HCT116 (cell line): ENCODE results near the gene AGBL1. TPM values are rescaled to one million over a fixed set of nuclear protein-coding genes. Genes with fewer than 3 reads are reported as not detected.

ENCODE experiments used
- ATAC-seq: fragments of 200-7000 bp; cut with Tn5 transposase; 2 replicates; pipeline ENCODE4 v1.9.1; 2020; ENCODE audit warnings: mild to moderate bottlenecking, moderate library complexity
- BruUV-seq: library from RNA; stranded (reverse); fragments of 400-500 nt; replicated peaks from 2 replicates; lab custom pipeline; 2021; lab: Mats Ljungman, UMichigan
- CTCF ChIA-PET: fragments of 300-600 bp; sonication (Branson Sonifier 250); formaldehyde crosslinking; loops from one replicate; lab custom pipeline; 2021; ENCODE audit warnings: antibody characterized with exemption; lab: Charles Lee
- POLR2A ChIA-PET: fragments of 300-600, 350-600 bp; sonication (Branson Sonifier 250); formaldehyde crosslinking; loops from one replicate; lab custom pipeline; 2021; ENCODE audit warnings: antibody characterized with exemption; lab: Charles Lee
- RAD21 ChIA-PET, 2 experiments: fragments of 300-600 bp; sonication (Branson Sonifier 250); formaldehyde crosslinking; loops; one replicate each; lab custom pipeline; 2023; ENCODE audit warnings: low total read pairs in 2 of 2; ENCODE audit not compliant: uncharacterized antibody in 2 of 2, unreplicated experiment in 2 of 2, low non-redundant PET in 1 of 2; lab: Charles Lee
- DNase-seq: peaks from one replicate; pipeline ENCODE4 v3.0.0-alpha.2; 2010; ENCODE audit warnings: low read depth, low spot score
- H2AFZ ChIP-seq: fragments of 200-600 bp; shearing (Covaris generic), sonication (generic); 2 replicates; pipeline ENCODE4 v1.6.1; 2017; ENCODE audit warnings: low read depth, mixed run types, mixed read lengths, antibody characterized with exemption, low read length; ENCODE audit not compliant: poor library complexity, severe bottlenecking
- H3K27ac ChIP-seq: 2 replicates; pipeline ENCODE4 v1.5.1; 2012; ENCODE audit warnings: low read depth, low read length
- H3K27me3 ChIP-seq: fragments of 200-600 bp; sonication (generic); 2 replicates; pipeline ENCODE4 v1.6.1; 2016; ENCODE audit warnings: mixed run types, low read length, mixed read lengths; ENCODE audit not compliant: insufficient read depth
- H3K36me3 ChIP-seq, 2 experiments: fragments of 200-500 bp in 1 of 2; fragments of 200-600 bp in 1 of 2; sonication (Bioruptor generic) in 1 of 2; sonication (generic) in 1 of 2; 2 replicates each; pipeline versions ENCODE4 v1.5.1 to v1.6.1; 2014 to 2016; ENCODE audit warnings: low read length in 2 of 2, inconsistent platforms in 1 of 2, mixed read lengths in 1 of 2, mixed run types in 1 of 2; ENCODE audit not compliant: insufficient read depth in 2 of 2, control insufficient read depth in 1 of 2
- H3K4me1 ChIP-seq, 2 experiments: fragments of 200-600 bp in 1 of 2; sonication (generic) in 1 of 2; 2 replicates each; pipeline versions ENCODE4 v1.5.1 to v1.6.1; 2012 to 2017; ENCODE audit warnings: low read length in 2 of 2, inconsistent platforms in 1 of 2, mild to moderate bottlenecking in 1 of 2, mixed read lengths in 1 of 2, mixed run types in 1 of 2, moderate library complexity in 1 of 2; ENCODE audit not compliant: insufficient read depth in 2 of 2, control insufficient read depth in 1 of 2
- H3K4me2 ChIP-seq: fragments of 200-600 bp; sonication (generic); 2 replicates; pipeline ENCODE4 v1.6.1; 2017; ENCODE audit warnings: mixed run types, low read length, mixed read lengths
- H3K4me3 ChIP-seq, 2 experiments: fragments of 200-600 bp in 1 of 2; sonication (generic) in 1 of 2; replicated peaks in 1 of 2; 2 replicates each; pipeline ENCODE4 v1.5.1; 2011 to 2016; ENCODE audit warnings: low read length in 2 of 2, control low read depth in 1 of 2, low read depth in 1 of 2, mild to moderate bottlenecking in 1 of 2, mixed read lengths in 1 of 2, mixed run types in 1 of 2
- H3K79me2 ChIP-seq: fragments of 200-600 bp; sonication (generic); 2 replicates; pipeline ENCODE4 v1.6.1; 2017; ENCODE audit warnings: mild to moderate bottlenecking, mixed run types, low read length, moderate library complexity, mixed read lengths; ENCODE audit not compliant: insufficient read depth
- H3K9ac ChIP-seq: fragments of 200-600 bp; sonication (generic); 2 replicates; pipeline ENCODE4 v1.6.1; 2016; ENCODE audit warnings: low read length, mixed read lengths
- H3K9me2 ChIP-seq: fragments of 200-600 bp; sonication (generic), shearing (Covaris generic); 2 replicates; pipeline ENCODE4 v1.6.1; 2017; ENCODE audit warnings: mixed run types, mild to moderate bottlenecking, moderate library complexity; ENCODE audit not compliant: insufficient read depth
- H3K9me3 ChIP-seq, 2 experiments: fragments of 200-500 bp in 1 of 2; fragments of 200-600 bp in 1 of 2; sonication (Bioruptor generic) in 1 of 2; sonication (generic) in 1 of 2; 2 replicates each; pipeline ENCODE4 v1.6.1; 2014 to 2017; ENCODE audit warnings: low read length in 2 of 2, mixed read lengths in 2 of 2, inconsistent platforms in 1 of 2, low read depth in 1 of 2, mild to moderate bottlenecking in 1 of 2, mixed run types in 1 of 2, moderate library complexity in 1 of 2; ENCODE audit not compliant: control insufficient read depth in 1 of 2, insufficient read depth in 1 of 2
- H4K20me1 ChIP-seq: fragments of 200-600 bp; sonication (generic), shearing (Covaris generic); 2 replicates; pipeline ENCODE4 v1.6.1; 2017; ENCODE audit warnings: mixed run types, mild to moderate bottlenecking, moderate library complexity; ENCODE audit not compliant: insufficient read depth
- CBX3 ChIP-seq: IDR thresholded peaks from 2 replicates; pipeline ENCODE4 v1.6.1; 2012; ENCODE audit warnings: low read depth
- CEBPB ChIP-seq: IDR thresholded peaks from 2 replicates; pipeline ENCODE4 v1.6.1; 2012; ENCODE audit warnings: low read depth
- CTCF ChIP-seq, 3 experiments: fragments of 200-600 bp in 1 of 3; sonication (generic) in 1 of 3; IDR thresholded peaks in 2 of 3; conservative IDR thresholded peaks in 1 of 3; 2 replicates each; pipeline ENCODE4 v1.5.1; 2012 to 2017; ENCODE audit warnings: low read depth in 2 of 3, low read length in 2 of 3, antibody characterized with exemption in 1 of 3, borderline replicate concordance in 1 of 3, control low read depth in 1 of 3, mild to moderate bottlenecking in 1 of 3, mixed read lengths in 1 of 3, mixed run types in 1 of 3, moderate library complexity in 1 of 3; ENCODE audit not compliant: insufficient read depth in 1 of 3
- EGR1 ChIP-seq: IDR thresholded peaks from 2 replicates; pipeline ENCODE4 v1.6.1; 2012; ENCODE audit warnings: low read depth
- ELF1 ChIP-seq: IDR thresholded peaks from 2 replicates; pipeline ENCODE4 v1.6.1; 2012; ENCODE audit warnings: low read depth, borderline replicate concordance
- EZH2 ChIP-seq: fragments of 200-600 bp; sonication (generic); IDR thresholded peaks from 2 replicates; pipeline ENCODE4 v1.6.1; 2017; ENCODE audit warnings: antibody characterized with exemption, mixed run types
- FOSL1 ChIP-seq: IDR thresholded peaks from 2 replicates; pipeline ENCODE4 v1.6.1; 2012; ENCODE audit warnings: low read depth
- JUND ChIP-seq: IDR thresholded peaks from 2 replicates; pipeline ENCODE4 v1.6.1; 2012
- MAX ChIP-seq: IDR thresholded peaks from 2 replicates; pipeline ENCODE4 v1.6.1; 2012
- POLR2A ChIP-seq: IDR thresholded peaks from 2 replicates; pipeline ENCODE4 v1.7.0; 2011; ENCODE audit warnings: borderline replicate concordance; ENCODE audit not compliant: insufficient read depth, insufficient read length; ENCODE audit errors: extremely low read depth
- POLR2AphosphoS5 ChIP-seq: IDR thresholded peaks from 2 replicates; pipeline ENCODE4 v1.6.1; 2011; ENCODE audit warnings: mild to moderate bottlenecking, low read depth, low read length, moderate library complexity
- RAD21 ChIP-seq: IDR thresholded peaks from 2 replicates; pipeline ENCODE4 v1.6.1; 2012; ENCODE audit warnings: low read depth, mild to moderate bottlenecking
- REST ChIP-seq: IDR thresholded peaks from 2 replicates; pipeline ENCODE4 v1.6.1; 2012; ENCODE audit warnings: low read depth
- SRF ChIP-seq: IDR thresholded peaks from 2 replicates; pipeline ENCODE4 v1.6.1; 2012; ENCODE audit warnings: low read depth
- YY1 ChIP-seq: IDR thresholded peaks from 2 replicates; pipeline ENCODE4 v1.6.1; 2011; ENCODE audit warnings: low read length, low read depth, moderate library complexity, mild to moderate bottlenecking; ENCODE audit not compliant: insufficient replicate concordance; ENCODE audit errors: extremely low read depth
- ZBTB33 ChIP-seq: IDR thresholded peaks from 2 replicates; pipeline ENCODE4 v1.6.1; 2011; ENCODE audit warnings: mild to moderate bottlenecking, low read length, moderate library complexity; ENCODE audit not compliant: insufficient replicate concordance; ENCODE audit errors: extremely low read depth
- ZNF274 ChIP-seq: fragments of 200-500 bp; sonication (Bioruptor generic); IDR thresholded peaks from 2 replicates; pipeline ENCODE4 v1.6.1; 2014; ENCODE audit warnings: mild to moderate bottlenecking, low read depth, low read length, inconsistent platforms
- intact Hi-C: fragments of 100-400 bp; cut with micrococcal nuclease; formaldehyde crosslinking; loops from 2 replicates; pipeline ENCODE4 v1.10.0; 2022
- total RNA-seq: library from RNA; stranded (reverse); gene quantifications from one replicate; pipeline ENCODE4 v1.2.1, GENCODE V29; 2021; ENCODE audit not compliant: unreplicated experiment

AGBL1 gene
- total RNA-seq, 1 experiment from 2014 or later = not detected

GRCh38 chr15:86854176-86854575, 774.5 kb downstream of the AGBL1 start:
- no peak for ATAC-seq
- Histone ChIP-seq H3K9me2 (no peaks in the 10 kb centered on the region), H3K79me2 (no peaks in the 10 kb centered on the region)
- ChIA-PET CTCF (no interaction called here), POLR2A (no interaction called here)
- intact Hi-C loops = no loop called here
- TF ChIP-seq SRF (no peak), ZBTB33 (no peak), POLR2AphosphoS5 (no peak), JUND (no peak), CEBPB (no peak), CBX3 (no peak), CTCF (IDR thresholded peaks at IDR 0.05 in 2 of 3, conservative IDR thresholded peaks at IDR 0.05 in 1 of 3; ENCODE audit: borderline replicate concordance in 1 of 3, insufficient read depth in 1 of 3, low read depth in 2 of 3, low read length in 2 of 3) (no peak), ZNF274 (no peak), YY1 (no peak), POLR2A (no peak), EGR1 (no peak), EZH2 (no peak), REST (no peak), FOSL1 (no peak), ELF1 (no peak), MAX (no peak), RAD21 (no peak)
- TF ChIP-seq, all 23 proteins: peak for 0
- H3K27ac ChIP-seq = no peak overlapping the region
- no peaks in the 10 kb centered on the region for H3K4me1 ChIP-seq
- H3K9ac ChIP-seq = no peak overlapping the region
- no peaks in the 10 kb centered on the region for H4K20me1 ChIP-seq
- no peaks in the 10 kb centered on the region for H3K27me3 ChIP-seq
- no TSS peak for BruUV-seq
- no peak overlapping the region for H3K4me2 ChIP-seq
- no peaks in the 10 kb centered on the region for H3K36me3 ChIP-seq
- no peak overlapping the region for H3K4me3 ChIP-seq
- no peak overlapping the region for H2AFZ ChIP-seq
- peaks cover 15 to 23% of the 10 kb centered on the region in 2 experiments; a peak in 2 of 4 replicates for H3K9me3 ChIP-seq
- no peak for DNase-seq
- RAD21 ChIA-PET = no interaction called here
